ENCODE data around the gene TRAT1. TPM values are rescaled to one million over a fixed set of nuclear protein-coding genes. Genes with fewer than 3 reads are reported as not detected.

Gene TRAT1
- total and polyA plus RNA-seq, 2 donors from 2014 or later: 1.9 TPM; not detected in 1

GRCh38 chr3:108862865-108863798, 40.5 kb downstream of the TRAT1 start:
- no peak for TF ChIP-seq CTCF (IDR thresholded peaks at IDR 0.05; ENCODE audit: borderline replicate concordance, extremely low read depth, insufficient read depth)
- intact Hi-C loops (cut with DNase I): no loop called here
- no peaks in the 10 kb centered on the region for H3K27me3 ChIP-seq (ENCODE audit: control insufficient read depth, insufficient read depth, low read length)
- H3K4me1 ChIP-seq (ENCODE audit: control insufficient read depth in 2 of 3, insufficient read depth in 2 of 3, low read depth in 1 of 3, low read length in 3 of 3): no peaks in the 10 kb centered on the region
- FAIRE-seq (no peak), DNase-seq (no peak)
- H3K9me3 ChIP-seq (ENCODE audit: control insufficient read depth in 2 of 3, insufficient read depth in 1 of 3, low read length in 3 of 3): no peaks in the 10 kb centered on the region
- no peak overlapping the region for H3K27ac ChIP-seq (ENCODE audit: low read depth in 2 of 2, low read length in 2 of 2)
- H3K9ac ChIP-seq (ENCODE audit: low read length in 3 of 3): no peak overlapping the region
- H3K4me3 ChIP-seq (ENCODE audit: low read length in 3 of 3): no peak overlapping the region
- no peaks in the 10 kb centered on the region for H3K36me3 ChIP-seq (ENCODE audit: control insufficient read depth in 2 of 3, insufficient read depth in 3 of 3, low read length in 3 of 3)

GRCh38 chr3:108863799-108864135, 41.2 kb downstream of the TRAT1 start:
- Histone ChIP-seq H3K9me3 (ENCODE audit: control insufficient read depth in 2 of 3, insufficient read depth in 1 of 3, low read length in 3 of 3) (no peaks in the 10 kb centered on the region), H3K9ac (ENCODE audit: low read length in 3 of 3) (no peak overlapping the region), H3K36me3 (ENCODE audit: control insufficient read depth in 2 of 3, insufficient read depth in 3 of 3, low read length in 3 of 3) (no peaks in the 10 kb centered on the region), H3K4me3 (ENCODE audit: low read length in 3 of 3) (no peak overlapping the region), H3K4me1 (ENCODE audit: control insufficient read depth in 2 of 3, insufficient read depth in 2 of 3, low read depth in 1 of 3, low read length in 3 of 3) (no peaks in the 10 kb centered on the region), H3K27ac (ENCODE audit: low read depth in 2 of 2, low read length in 2 of 2) (no peak overlapping the region), H3K27me3 (ENCODE audit: control insufficient read depth, insufficient read depth, low read length) (no peaks in the 10 kb centered on the region)
- intact Hi-C loops (cut with DNase I): no loop called here
- FAIRE-seq (no peak), DNase-seq (no peak)
- no peak for TF ChIP-seq CTCF (IDR thresholded peaks at IDR 0.05; ENCODE audit: borderline replicate concordance, extremely low read depth, insufficient read depth)

- DNase-seq (no peak), FAIRE-seq (no peak)
- Histone ChIP-seq H3K9me3 (ENCODE audit: control insufficient read depth in 2 of 3, insufficient read depth in 1 of 3, low read length in 3 of 3) (no peaks in the 10 kb centered on the region), H3K27me3 (ENCODE audit: control insufficient read depth, insufficient read depth, low read length) (no peaks in the 10 kb centered on the region), H3K4me3 (ENCODE audit: low read length in 3 of 3) (no peak overlapping the region), H3K9ac (ENCODE audit: low read length in 3 of 3) (no peak overlapping the region), H3K36me3 (ENCODE audit: control insufficient read depth in 2 of 3, insufficient read depth in 3 of 3, low read length in 3 of 3) (no peaks in the 10 kb centered on the region), H3K27ac (ENCODE audit: low read depth in 2 of 2, low read length in 2 of 2) (no peak overlapping the region), H3K4me1 (ENCODE audit: control insufficient read depth in 2 of 3, insufficient read depth in 2 of 3, low read depth in 1 of 3, low read length in 3 of 3) (no peaks in the 10 kb centered on the region)
- intact Hi-C loops (cut with DNase I): no loop called here
- no peak for TF ChIP-seq CTCF (IDR thresholded peaks at IDR 0.05; ENCODE audit: borderline replicate concordance, extremely low read depth, insufficient read depth)
Observed at GRCh38 chr3:108877901-108878300, 55.3 kb downstream of the TRAT1 start.
